GM19467 (cell line): ENCODE data around the gene RBMS1.

Experiments used
- ATAC-seq: cut with Tn5 transposase; IDR thresholded peaks from one replicate; pipeline ENCODE4 v1.9.1; 2021; ENCODE audit warnings: mild to moderate bottlenecking, moderate library complexity; ENCODE audit not compliant: unreplicated experiment

Gene RBMS1

GRCh38 chr2:160232905-160233475, 260.6 kb downstream of the RBMS1 start:
- no peak for ATAC-seq

GRCh38 chr2:160229591-160229990, 264.0 kb downstream of the RBMS1 start:
- no peak for ATAC-seq

GRCh38 chr2:160228141-160228917, 265.3 kb downstream of the RBMS1 start:
- no peak for ATAC-seq

GRCh38 chr2:160227293-160227915, 266.2 kb downstream of the RBMS1 start:
- ATAC-seq = no peak

GRCh38 chr2:160226367-160226766, 267.2 kb downstream of the RBMS1 start:
- ATAC-seq = no peak

GRCh38 chr2:160225722-160226121, 267.9 kb downstream of the RBMS1 start:
- no peak for ATAC-seq

- ATAC-seq = peak; percentile 4
Measured at GRCh38 chr2:160224507-160224906, 269.1 kb downstream of the RBMS1 start.

- peak; percentile 92 for ATAC-seq
Measured at GRCh38 chr2:160224060-160224459, 269.5 kb downstream of the RBMS1 start.

GRCh38 chr2:160223560-160223959, 270.0 kb downstream of the RBMS1 start:
- ATAC-seq = no peak

- ATAC-seq = no peak
Measured at GRCh38 chr2:160222546-160223283, 270.9 kb downstream of the RBMS1 start.
